OCI-LY7 (cell line): ENCODE results near the gene PDE5A. TPM values are rescaled to one million over a fixed set of nuclear protein-coding genes. Genes with fewer than 3 reads are reported as not detected.
"Not testable (repeated sequence)": the region's sequence is repeated elsewhere in the genome, so short reads cannot be mapped to it uniquely, and the experiment has no call there.

Experiments
- BruUV-seq: library from RNA; stranded (reverse); fragments of 400-500 nt; replicated peaks from 2 replicates; lab custom pipeline; 2021; lab: Mats Ljungman, UMichigan
- CTCF ChIA-PET: fragments of 300-600 bp; sonication (Branson Sonifier 250); formaldehyde crosslinking; loops from one replicate; lab custom pipeline; 2022; ENCODE audit warnings: antibody characterized with exemption; ENCODE audit not compliant: unreplicated experiment; lab: Charles Lee
- POLR2A ChIA-PET: fragments of 300-600 bp; sonication (Branson Sonifier 250); formaldehyde crosslinking; loops from one replicate; lab custom pipeline; 2022; ENCODE audit warnings: antibody characterized with exemption; lab: Charles Lee
- DNase-seq: peaks from one replicate; pipeline ENCODE4 v3.0.0-alpha.2; 2015; ENCODE audit warnings: low spot score
- H2AFZ ChIP-seq: fragments of 200-600 bp; sonication (generic), shearing (Covaris generic); 2 replicates; pipeline ENCODE4 v1.6.1; 2014; ENCODE audit warnings: mild to moderate bottlenecking, antibody characterized with exemption, low read length, moderate library complexity
- H3K27ac ChIP-seq: fragments of 200-600 bp; sonication (generic); 2 replicates; pipeline ENCODE4 v1.5.1; 2014; ENCODE audit warnings: mixed run types, low read depth, mild to moderate bottlenecking, moderate library complexity, low read length, inconsistent platforms; ENCODE audit not compliant: poor library complexity, severe bottlenecking
- H3K36me3 ChIP-seq: fragments of 200-600 bp; sonication (generic); 2 replicates; pipeline ENCODE4 v1.6.1; 2014; ENCODE audit warnings: mild to moderate bottlenecking, antibody characterized with exemption, low read length, moderate library complexity, mixed read lengths; ENCODE audit not compliant: insufficient read depth
- H3K4me1 ChIP-seq: fragments of 200-600 bp; sonication (generic); 2 replicates; pipeline ENCODE4 v1.5.1; 2014; ENCODE audit warnings: mild to moderate bottlenecking, low read length; ENCODE audit not compliant: insufficient read depth, poor library complexity, severe bottlenecking
- H3K4me2 ChIP-seq: fragments of 200-600 bp; sonication (generic); 2 replicates; pipeline ENCODE4 v1.6.1; 2014; ENCODE audit warnings: mild to moderate bottlenecking, low read length
- H3K4me3 ChIP-seq: fragments of 200-600 bp; sonication (generic); 2 replicates; pipeline ENCODE4 v1.5.1; 2014; ENCODE audit warnings: mild to moderate bottlenecking, low read depth, low read length; ENCODE audit not compliant: poor library complexity, severe bottlenecking
- H3K79me2 ChIP-seq: fragments of 200-600 bp; sonication (generic); 2 replicates; pipeline ENCODE4 v1.6.1; 2016; ENCODE audit warnings: low read depth, mild to moderate bottlenecking, low read length, moderate library complexity, mixed read lengths; ENCODE audit not compliant: insufficient read depth
- H3K9me2 ChIP-seq: fragments of 200-600 bp; sonication (generic); 2 replicates; pipeline ENCODE4 v1.6.1; 2016; ENCODE audit warnings: mild to moderate bottlenecking, low read length, mixed read lengths; ENCODE audit not compliant: insufficient read depth
- H3K9me3 ChIP-seq: fragments of 200-600 bp; sonication (generic); 2 replicates; pipeline ENCODE4 v1.6.1; 2014; ENCODE audit warnings: mild to moderate bottlenecking, mixed run types, low read length, mixed read lengths
- H4K20me1 ChIP-seq: fragments of 200-600 bp; sonication (generic); 2 replicates; pipeline ENCODE4 v1.6.1; 2014; ENCODE audit warnings: mild to moderate bottlenecking, antibody characterized with exemption, low read length, moderate library complexity, mixed read lengths; ENCODE audit not compliant: insufficient read depth
- CTCF ChIP-seq: fragments of 200-600 bp; sonication (generic); conservative IDR thresholded peaks from 2 replicates; pipeline ENCODE4 v1.5.1; 2014; ENCODE audit warnings: mild to moderate bottlenecking, antibody characterized with exemption, low read length, moderate library complexity, mixed read lengths
- EZH2phosphoT487 ChIP-seq: fragments of 200-600 bp; sonication (generic); IDR thresholded peaks from 2 replicates; pipeline ENCODE4 v1.6.1; 2018; ENCODE audit warnings: low read depth, borderline replicate concordance, mild to moderate bottlenecking, mixed run types, antibody characterized with exemption, low read length, moderate library complexity, mixed read lengths
- intact Hi-C: fragments of 100-400 bp; cut with micrococcal nuclease; formaldehyde crosslinking; loops from one replicate; pipeline ENCODE4 v1.10.0; 2022; ENCODE audit not compliant: unreplicated experiment
- total RNA-seq, 2 experiments: library from RNA; depleted of rRNA in 1 of 2; stranded (reverse); fragments of >200 nt in 1 of 2; shearing (Covaris generic) in 1 of 2; gene quantifications; 2 replicates each; pipeline ENCODE4 v1.2.3, GENCODE V29; 2014 to 2022

Gene PDE5A
- total RNA-seq, 2 experiments from 2014 or later: 0.22 to 1.4 TPM

- TF ChIP-seq EZH2phosphoT487 (no peak), CTCF (no peak)
- no peaks in the 10 kb centered on the region for H3K9me3 ChIP-seq
- no TSS peak for BruUV-seq
- no peak for DNase-seq
- H2AFZ ChIP-seq: no peak overlapping the region
- intact Hi-C loops: no loop called here
- H3K36me3 ChIP-seq: peaks cover 48% of the 10 kb centered on the region
- H3K79me2 ChIP-seq: no peaks in the 10 kb centered on the region
- CTCF ChIA-PET: no interaction called here
- H4K20me1 ChIP-seq: no peaks in the 10 kb centered on the region
- no peak overlapping the region for H3K4me3 ChIP-seq
- no peaks in the 10 kb centered on the region for H3K9me2 ChIP-seq
- no peak overlapping the region for H3K4me2 ChIP-seq
- POLR2A ChIA-PET: no interaction called here
- H3K27ac ChIP-seq: no peak overlapping the region
- no peaks in the 10 kb centered on the region for H3K4me1 ChIP-seq
These were observed 157.3 kb downstream of the PDE5A start for GRCh38 chr4:119471259-119471658.

GRCh38 chr4:119470737-119471063, 157.9 kb downstream of the PDE5A start:
- CTCF ChIA-PET: not testable (repeated sequence)

GRCh38 chr4:119470021-119470736, 158.4 kb downstream of the PDE5A start:
- not testable (repeated sequence) for H3K27ac ChIP-seq
- POLR2A ChIA-PET: interaction anchor here (0.6 kb wide), 1 partner anchor 337 kb away, joined by 3 read pairs; no protein-coding TSS in a partner anchor

More at GRCh38 chr4:119470737-119471063, 157.9 kb downstream of the PDE5A start:
- POLR2A ChIA-PET, intact Hi-C loops, BruUV-seq, H4K20me1 ChIP-seq, H3K4me2 ChIP-seq, H3K4me1 ChIP-seq, H3K4me3 ChIP-seq, H3K9me3 ChIP-seq, H3K27ac ChIP-seq, DNase-seq, H3K9me2 ChIP-seq, H2AFZ ChIP-seq, H3K79me2 ChIP-seq: not testable (repeated sequence)
- peaks cover 47% of the 10 kb centered on the region for H3K36me3 ChIP-seq

GRCh38 chr4:119469039-119469438, 159.6 kb downstream of the PDE5A start:
- H3K27ac ChIP-seq, H3K9me3 ChIP-seq, BruUV-seq, intact Hi-C loops, H3K4me2 ChIP-seq, DNase-seq, H3K4me3 ChIP-seq, H3K4me1 ChIP-seq, H4K20me1 ChIP-seq, H2AFZ ChIP-seq, H3K79me2 ChIP-seq, POLR2A ChIA-PET, CTCF ChIA-PET, H3K9me2 ChIP-seq: not testable (repeated sequence)
- peaks cover 48% of the 10 kb centered on the region for H3K36me3 ChIP-seq

More at GRCh38 chr4:119470021-119470736, 158.4 kb downstream of the PDE5A start:
- H3K9me2 ChIP-seq, CTCF ChIA-PET, H3K9me3 ChIP-seq, H3K4me3 ChIP-seq, intact Hi-C loops, BruUV-seq, H3K4me2 ChIP-seq, H2AFZ ChIP-seq, H3K79me2 ChIP-seq, DNase-seq, H4K20me1 ChIP-seq, H3K4me1 ChIP-seq: not testable (repeated sequence)
- peaks cover 45% of the 10 kb centered on the region for H3K36me3 ChIP-seq
